Endothelial cell of coronary artery (primary cell): Measurements from ENCODE around the gene DSN1. TPM values are rescaled to one million over a fixed set of nuclear protein-coding genes. Genes with fewer than 3 reads are reported as not detected.

Experiments
- total RNA-seq: library from RNA; depleted of rRNA; stranded (reverse); fragments of >200 nt; gene quantifications from 2 replicates; pipeline ENCODE4 v1.2.3, GENCODE V29; 2014

The DSN1 gene
- total RNA-seq: 10.9 and 16.9 TPM in 2 replicates

GRCh38 chr20:36773597-36774390 lies at the start of gene DSN1:
DSN1 (minus strand) TSS chr20:36773763; CDS start chr20:36771458, 2,305 bp downstream.

GRCh38 chr20:36745927-36746659 lies 27.5 kb downstream of the DSN1 start, which contains the start of gene NDRG3:
NDRG3 (minus strand) TSS chr20:36746090; CDS start chr20:36721735, 24,355 bp downstream.

Other genes starting within 250 kb of the DSN1 start
- 2.7 and 11.6 TPM in 2 replicates for gene MYL9, start 232.2 kb downstream of the DSN1 start, total RNA-seq
- gene TGIF2, start 200.2 kb downstream of the DSN1 start, total RNA-seq: 14.6 and 15.0 TPM in 2 replicates
- 63.7 and 84.9 TPM in 2 replicates for gene RAB5IF, start 168.0 kb downstream of the DSN1 start, total RNA-seq
- gene SLA2, start 127.6 kb downstream of the DSN1 start, total RNA-seq: under 0.01 TPM in 1 of 2 replicates, not detected in the other
- gene NDRG3, start 27.7 kb downstream of the DSN1 start, total RNA-seq: 13.2 and 14.8 TPM in 2 replicates
- gene TLDC2, start 102.4 kb upstream of the DSN1 start, total RNA-seq: not detected in 2 replicates
- 20.6 and 21.2 TPM in 2 replicates for gene SAMHD1, start 177.9 kb upstream of the DSN1 start, total RNA-seq